Skeletal muscle cell (primary cell): Measurements from ENCODE around the gene CALU.

Experiments
- DNase-seq: peaks from one replicate; pipeline ENCODE4 v3.0.0-alpha.2; 2010; ENCODE audit warnings: low read depth
- H3K4me3 ChIP-seq: 2 replicates; pipeline ENCODE4 v1.5.1; 2011; ENCODE audit warnings: low read depth, mild to moderate bottlenecking, control low read depth, low read length, moderate library complexity

The CALU gene

GRCh38 chr7:128739048-128739962, at the start of gene CALU:
CALU (plus strand) TSS chr7:128739359; CDS start chr7:128748584, 9,225 bp downstream.
- peak within 1 kb of the TSS; percentile 82 for H3K4me3 ChIP-seq
- DNase-seq, result peak; percentile 94

GRCh38 chr7:128691227-128691626, 47.9 kb upstream of the CALU start:
- no peak overlapping the region for H3K4me3 ChIP-seq
- no peak for DNase-seq

- H3K4me3 ChIP-seq, result no peak overlapping the region
- no peak for DNase-seq
Measured at GRCh38 chr7:128692623-128693270, 46.4 kb upstream of the CALU start.

- DNase-seq, result no peak
- no peak overlapping the region for H3K4me3 ChIP-seq
Measured at GRCh38 chr7:128693373-128694015, 45.7 kb upstream of the CALU start.

GRCh38 chr7:128694738-128695137, 44.4 kb upstream of the CALU start:
- no peak for DNase-seq

GRCh38 chr7:128697302-128697905, 41.8 kb upstream of the CALU start:
- peak; percentile 14 for DNase-seq
- peak overlapping the region; percentile 55 for H3K4me3 ChIP-seq

More at GRCh38 chr7:128694738-128695137, 44.4 kb upstream of the CALU start:
- no peak overlapping the region for H3K4me3 ChIP-seq

- H3K4me3 ChIP-seq, result no peak overlapping the region
- no peak for DNase-seq
Measured at GRCh38 chr7:128699196-128699712, 39.9 kb upstream of the CALU start.

- no peak overlapping the region for H3K4me3 ChIP-seq
- DNase-seq, result no peak
Measured at GRCh38 chr7:128699895-128700294, 39.3 kb upstream of the CALU start.

- DNase-seq, result no peak
- no peak overlapping the region for H3K4me3 ChIP-seq
Measured at GRCh38 chr7:128701062-128701785, 37.9 kb upstream of the CALU start.

GRCh38 chr7:128703609-128704241, 35.4 kb upstream of the CALU start:
- DNase-seq, result no peak
- H3K4me3 ChIP-seq, result no peak overlapping the region

- no peak for DNase-seq
- no peak overlapping the region for H3K4me3 ChIP-seq
Measured at GRCh38 chr7:128705891-128706333, 33.2 kb upstream of the CALU start.

- no peak overlapping the region for H3K4me3 ChIP-seq
- no peak for DNase-seq
Measured at GRCh38 chr7:128707752-128708151, 31.4 kb upstream of the CALU start.

GRCh38 chr7:128708235-128708634, 30.9 kb upstream of the CALU start:
- H3K4me3 ChIP-seq, result no peak overlapping the region
- DNase-seq, result no peak

GRCh38 chr7:128708824-128709223, 30.3 kb upstream of the CALU start:
- no peak for DNase-seq
- no peak overlapping the region for H3K4me3 ChIP-seq

- DNase-seq, result no peak
- H3K4me3 ChIP-seq, result no peak overlapping the region
Measured at GRCh38 chr7:128710481-128710880, 28.7 kb upstream of the CALU start.

GRCh38 chr7:128713794-128714193, 25.4 kb upstream of the CALU start:
- DNase-seq, result no peak
- H3K4me3 ChIP-seq, result no peak overlapping the region

GRCh38 chr7:128714701-128715495, 24.3 kb upstream of the CALU start:
- no peak for DNase-seq
- no peak overlapping the region for H3K4me3 ChIP-seq
